PFSK-1 (cell line): Measurements from ENCODE around the gene SIGLEC1.

Source experiments
- REST ChIP-seq, 2 experiments: IDR thresholded peaks; 2 replicates each; pipeline versions ENCODE4 v1.6.1 to v1.8.0; 2011 to 2012; ENCODE audit warnings: low read depth in 2 of 2, low read length in 2 of 2, control low read depth in 1 of 2, inconsistent platforms in 1 of 2, mild to moderate bottlenecking in 1 of 2, moderate library complexity in 1 of 2; ENCODE audit not compliant: insufficient read depth in 1 of 2
- TAF1 ChIP-seq: IDR thresholded peaks from 2 replicates; pipeline ENCODE4 v1.6.1; 2012; ENCODE audit warnings: low read length, control low read depth, borderline replicate concordance; ENCODE audit not compliant: insufficient read depth

DNA sequence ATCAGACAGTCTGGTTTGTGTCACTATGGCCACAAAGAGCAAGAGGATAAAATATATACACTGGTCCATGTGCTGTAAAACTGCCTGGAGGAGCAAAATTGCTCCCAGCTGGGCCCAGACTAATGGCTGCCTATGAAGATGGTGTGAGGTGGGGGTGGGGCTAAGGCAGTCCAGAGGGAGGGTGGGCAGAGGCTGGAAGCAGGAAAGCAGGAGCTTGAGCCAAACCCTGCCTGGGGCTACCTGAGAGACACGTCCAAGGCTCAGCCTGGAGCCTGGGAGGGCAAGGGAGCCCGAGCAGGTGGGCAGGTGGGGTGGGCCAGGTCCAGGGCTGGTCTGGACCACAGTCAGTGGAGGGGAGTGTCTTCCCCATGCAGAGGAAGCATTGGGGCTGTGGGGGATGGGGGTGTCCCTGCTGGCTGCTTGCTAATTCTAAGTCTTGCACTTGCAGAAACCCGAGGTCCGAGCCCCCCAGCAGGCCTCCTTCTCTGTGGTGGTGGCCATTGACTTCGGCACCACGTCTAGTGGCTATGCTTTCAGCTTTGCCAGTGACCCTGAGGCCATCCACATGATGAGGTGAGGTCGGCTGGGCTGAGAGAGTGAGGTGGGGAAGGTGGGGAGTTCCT lies 29.5 kb upstream of the SIGLEC1 start:
- TF ChIP-seq TAF1 (no peak), REST (IDR thresholded peaks at IDR 0.05; ENCODE audit: insufficient read depth in 1 of 2, low read depth in 2 of 2, low read length in 2 of 2) (no peak)
